ELR (cell line): ENCODE measurements around the gene ARFRP1.
"Not testable (repeated sequence)": the region's sequence is repeated elsewhere in the genome, so short reads cannot be mapped to it uniquely, and the experiment has no call there.

ENCODE experiments used
- DNase-seq: peaks from one replicate; pipeline ENCODE4 v3.0.0-alpha.2; 2015; ENCODE audit warnings: low read depth

The ARFRP1 gene

DNA sequence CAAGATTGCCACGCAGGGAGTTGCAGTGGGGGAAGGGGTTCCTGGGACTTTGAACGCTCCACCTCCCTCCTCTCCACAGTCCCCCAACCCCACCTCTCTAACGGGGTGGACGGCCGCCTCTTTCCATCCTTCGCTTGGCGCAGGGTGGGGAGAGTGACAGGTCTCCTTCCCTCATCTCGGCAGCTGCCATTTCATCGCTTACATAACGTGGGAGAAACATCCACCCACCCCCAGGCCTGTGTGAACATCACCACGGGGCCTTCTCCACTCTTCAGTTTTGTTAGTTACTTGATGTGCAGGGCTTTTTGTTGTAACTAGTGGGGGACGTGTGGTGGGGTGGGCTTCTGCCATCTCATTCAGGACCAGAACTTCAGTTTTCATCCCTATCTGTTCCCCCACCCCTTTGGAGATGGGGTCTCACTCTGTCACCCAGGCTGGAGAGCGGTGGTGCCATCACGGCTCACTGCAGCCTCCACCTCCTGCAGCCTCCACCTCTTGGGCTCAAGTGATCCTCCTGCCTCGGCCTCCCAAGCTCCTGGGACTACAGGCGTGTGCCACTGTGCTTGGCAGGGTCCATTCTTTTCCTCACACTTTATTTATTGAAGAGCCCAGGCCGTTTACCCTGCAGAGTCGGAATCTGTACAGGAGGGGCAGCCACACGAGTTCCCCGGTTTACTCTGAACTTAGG is 32.0 kb downstream of the ARFRP1 start:
- no peak for DNase-seq

DNA sequence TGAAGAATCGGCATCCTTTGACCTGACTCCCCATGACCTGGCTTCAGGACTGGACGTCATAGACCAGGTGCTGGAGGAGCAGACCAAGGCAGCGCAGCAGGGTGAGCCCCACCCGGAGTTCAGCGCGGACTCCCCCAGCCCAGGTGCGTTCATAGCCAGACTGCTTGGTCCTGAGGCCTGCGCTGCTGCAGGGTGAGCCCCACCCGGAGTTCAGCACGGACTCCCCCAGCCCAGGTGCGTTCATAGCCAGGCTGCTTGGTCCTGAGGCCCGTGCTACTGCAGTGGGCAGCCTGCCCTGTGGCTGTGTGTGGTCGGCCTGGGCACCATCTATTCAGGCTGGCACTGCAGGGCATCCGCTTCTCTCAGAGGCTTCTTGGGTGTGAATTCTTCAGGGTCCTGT is 33.8 kb downstream of the ARFRP1 start:
- DNase-seq, result no peak

DNA sequence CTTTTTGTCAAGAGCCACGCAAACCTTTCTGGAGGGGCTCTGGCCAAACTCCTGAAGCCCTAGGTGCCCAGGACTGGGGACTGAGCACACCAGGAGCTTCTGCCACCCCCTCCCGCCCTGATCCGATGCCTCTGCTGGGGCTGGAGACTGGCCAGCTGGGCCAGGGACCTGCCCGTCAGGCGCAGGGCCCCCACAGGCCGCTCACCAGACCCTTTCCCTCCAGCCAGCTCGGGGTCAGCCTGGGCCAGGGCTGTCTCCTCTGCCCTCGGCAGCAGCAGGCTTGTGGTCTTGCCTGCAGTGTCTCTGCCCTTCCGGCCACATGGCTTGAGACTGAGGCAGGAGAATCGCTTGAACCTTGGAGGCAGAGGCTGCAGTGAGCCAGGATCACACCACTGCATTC is 35.1 kb downstream of the ARFRP1 start:
- DNase-seq, result no peak

DNA sequence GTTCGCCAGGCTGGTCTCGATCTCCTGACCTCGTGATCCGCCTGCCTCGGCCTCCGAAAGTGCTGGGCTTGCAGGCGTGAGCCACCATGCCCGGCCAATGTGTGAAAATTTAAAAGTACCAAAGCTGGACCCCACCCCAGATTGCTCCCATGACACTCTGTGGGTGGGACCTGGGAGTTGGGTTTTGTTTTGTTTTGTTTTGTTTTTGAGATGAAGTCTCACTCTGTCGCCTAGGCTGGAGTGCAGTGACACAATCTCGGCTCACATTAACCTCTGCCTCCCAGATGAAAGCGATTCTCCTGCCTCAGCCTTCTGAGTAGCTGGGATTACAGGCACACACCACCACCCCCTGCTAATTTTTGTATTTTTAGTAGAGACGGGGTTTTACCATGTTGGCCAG is 36.1 kb downstream of the ARFRP1 start:
- DNase-seq, result not testable (repeated sequence)

DNA sequence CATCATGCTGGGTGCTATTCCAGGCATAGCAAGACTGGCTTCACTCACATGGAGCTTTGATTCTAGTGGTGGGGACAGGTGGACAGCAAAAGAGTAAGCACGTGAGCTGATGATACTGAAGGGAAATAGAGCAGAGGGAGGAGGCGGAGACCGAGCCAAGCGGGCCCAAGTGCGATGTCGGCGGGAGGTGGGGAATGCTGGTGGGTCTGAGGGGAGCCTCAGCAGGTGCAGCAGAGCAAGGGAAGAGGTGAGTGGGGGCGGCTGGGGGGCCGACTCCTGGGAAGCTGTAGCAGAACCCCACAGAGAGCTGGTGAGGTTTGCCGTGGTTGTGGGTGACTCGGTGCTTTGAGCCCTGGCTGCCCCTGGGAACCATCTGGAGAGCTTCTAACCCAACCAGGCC is 39.4 kb downstream of the ARFRP1 start:
- no peak for DNase-seq

DNA sequence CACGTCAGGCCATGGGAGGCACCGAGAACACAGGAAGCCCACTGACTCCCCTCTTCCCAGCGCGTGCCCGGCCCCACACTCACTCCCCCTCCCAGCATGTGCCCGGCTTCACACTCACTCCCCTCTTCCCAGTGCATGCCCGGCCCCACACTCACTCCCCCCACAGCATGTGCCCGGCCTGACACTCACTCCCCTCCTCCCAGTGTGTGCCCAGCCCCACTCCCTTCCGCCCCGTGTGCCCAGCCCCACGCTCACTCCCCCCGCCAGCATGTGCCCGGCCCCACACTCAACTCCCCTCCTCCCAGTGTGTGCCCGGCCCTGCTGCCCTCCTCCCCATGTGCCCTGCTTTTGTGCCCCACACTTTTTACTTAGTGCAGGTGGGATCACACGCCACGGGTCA is 39.9 kb downstream of the ARFRP1 start:
- no peak for DNase-seq

DNA sequence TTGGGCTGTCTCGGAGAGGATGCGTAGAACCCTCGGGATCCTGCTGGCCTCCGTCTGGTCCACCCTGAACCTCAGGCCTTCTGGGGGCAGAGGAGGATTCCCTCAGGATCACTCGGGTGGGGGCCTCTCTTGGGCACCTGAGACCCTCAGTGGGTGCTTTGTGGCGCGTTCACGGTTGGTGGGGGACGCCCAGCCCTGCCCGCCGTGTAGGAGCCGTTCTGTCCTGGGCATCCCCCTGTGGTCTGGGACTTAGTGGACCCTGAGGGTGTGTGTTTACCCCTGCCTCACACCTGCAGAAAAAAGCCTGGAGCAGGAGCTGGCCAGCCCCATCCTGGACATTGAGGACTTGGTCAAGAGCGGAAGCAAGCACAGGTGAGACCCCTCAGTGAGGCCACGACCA is 42.1 kb downstream of the ARFRP1 start:
- no peak for DNase-seq

DNA sequence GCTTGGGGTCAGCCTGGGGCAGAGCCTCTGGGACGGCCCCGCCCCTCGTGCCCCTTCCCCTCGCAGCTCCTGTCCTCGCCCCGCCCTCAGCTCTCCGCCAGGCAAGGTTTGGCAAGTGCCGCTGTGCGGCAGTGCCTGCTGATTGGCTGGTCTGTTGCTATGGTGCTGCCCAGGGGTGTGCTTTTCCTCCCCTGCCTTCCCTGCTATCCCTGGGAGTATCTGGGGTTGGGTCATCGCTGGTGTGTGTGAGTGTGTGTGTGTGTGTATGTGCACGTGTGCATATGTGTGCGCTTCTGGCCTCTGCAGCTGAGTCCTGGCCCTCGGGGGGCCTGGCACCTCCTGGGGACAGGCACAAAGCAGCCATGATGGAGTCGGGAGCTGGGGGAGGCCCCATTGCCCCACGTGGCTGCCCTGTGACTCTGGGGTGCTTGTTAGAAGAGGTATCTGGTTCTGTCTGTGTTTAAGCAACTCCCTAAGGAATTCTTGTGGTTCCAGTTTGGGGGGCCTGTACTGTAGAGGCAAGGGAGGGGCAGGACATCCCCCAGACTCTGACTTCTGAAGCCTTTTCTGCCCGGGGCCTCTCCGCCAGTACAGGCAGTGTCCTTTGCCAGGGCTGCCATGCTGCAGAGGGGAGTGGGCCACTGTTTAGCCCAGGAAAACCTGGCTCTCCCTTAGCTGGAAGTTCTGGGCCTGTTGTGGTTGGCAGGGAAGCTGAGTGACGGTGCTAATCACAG is 42.7 kb downstream of the ARFRP1 start:
- no peak for DNase-seq

DNA sequence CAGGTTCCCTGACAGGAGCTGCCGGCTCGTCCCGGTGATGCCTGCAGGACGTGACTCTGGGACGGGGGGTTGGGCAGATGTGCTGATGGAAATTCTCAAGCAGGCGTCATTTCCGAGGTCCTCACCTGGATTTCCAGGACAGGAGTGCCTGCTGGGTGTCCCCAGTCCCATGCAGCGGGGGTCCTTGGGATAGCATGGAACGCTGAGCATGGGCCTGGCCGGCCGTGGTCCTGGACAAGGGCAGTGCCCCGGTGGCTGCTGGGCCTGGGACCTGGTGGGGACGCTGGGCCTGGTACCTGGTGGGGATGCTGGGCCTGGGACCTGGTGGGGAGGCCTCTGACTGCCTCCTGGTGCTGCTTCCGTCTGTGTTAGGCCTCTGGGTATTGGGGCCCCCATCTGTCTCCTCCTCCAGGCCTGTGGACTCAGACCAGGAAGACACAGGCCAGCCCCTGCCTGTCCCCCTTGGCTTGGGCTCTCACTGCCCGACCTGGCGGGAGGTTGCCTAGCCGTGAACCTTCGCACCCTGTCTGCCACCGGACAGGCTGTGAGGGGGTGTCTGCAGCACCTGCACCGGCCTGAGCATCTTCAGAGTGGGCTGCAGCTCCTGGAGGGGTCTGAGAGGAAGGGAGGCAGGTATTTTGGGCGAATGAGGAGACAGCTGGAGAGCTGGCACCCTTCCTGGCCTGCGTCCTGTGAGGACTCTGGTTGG is 43.5 kb downstream of the ARFRP1 start:
- DNase-seq, result no peak

DNA sequence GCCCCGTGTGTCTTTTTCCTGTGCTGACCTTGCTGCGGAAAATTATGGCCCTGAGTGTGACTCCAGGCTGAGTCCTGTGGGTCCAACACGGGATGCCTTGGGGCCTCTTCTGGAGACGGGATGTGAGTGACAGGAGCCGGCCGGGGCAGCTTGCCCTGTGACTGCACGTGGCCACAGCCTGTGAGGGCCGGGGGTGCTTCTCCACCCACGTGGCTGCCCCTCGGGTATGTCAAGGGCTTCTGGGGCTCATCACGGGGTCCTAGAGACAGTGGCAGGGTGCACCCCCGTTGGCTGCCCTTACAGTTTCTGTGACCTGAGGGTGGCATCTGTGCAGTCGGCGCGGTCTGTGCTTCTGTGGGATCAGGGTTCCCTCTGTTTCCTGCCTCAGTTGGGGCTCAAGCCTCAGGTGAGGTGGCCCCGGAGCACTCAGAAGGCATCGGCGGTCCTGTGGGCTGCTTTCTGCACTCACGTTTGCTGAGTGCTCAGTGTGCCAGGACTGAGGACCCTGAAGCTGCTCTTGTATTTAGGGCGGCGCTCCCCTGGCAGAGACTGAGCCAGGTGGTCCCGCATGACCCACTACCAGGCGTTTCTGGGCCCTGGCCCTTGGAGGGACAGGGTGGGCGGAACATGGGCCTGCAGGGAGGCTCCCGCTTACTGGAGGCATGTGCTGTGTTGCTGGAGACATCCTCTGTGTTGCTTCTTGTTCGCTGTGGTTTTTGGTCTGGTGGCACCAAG is 44.3 kb downstream of the ARFRP1 start:
- no peak for DNase-seq

DNA sequence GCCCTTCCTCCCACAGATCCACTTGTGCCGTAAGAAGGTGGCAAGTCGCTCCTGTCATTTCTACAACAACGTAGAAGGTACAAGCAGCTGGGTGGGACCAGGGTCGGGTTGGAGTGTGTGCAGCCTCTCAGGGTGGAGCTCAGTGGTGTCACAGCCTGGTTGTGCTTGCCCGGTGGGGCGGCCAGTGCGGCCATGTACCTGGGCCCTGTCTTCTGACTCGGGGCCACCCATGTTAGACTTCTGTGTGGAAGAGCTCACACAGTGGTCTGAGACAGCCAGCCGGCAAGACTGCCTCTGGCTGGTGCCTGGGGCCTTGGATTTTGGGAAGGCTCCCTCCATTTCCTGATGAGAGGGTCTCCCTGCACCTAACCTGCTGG is 45.0 kb downstream of the ARFRP1 start:
- no peak for DNase-seq

DNA sequence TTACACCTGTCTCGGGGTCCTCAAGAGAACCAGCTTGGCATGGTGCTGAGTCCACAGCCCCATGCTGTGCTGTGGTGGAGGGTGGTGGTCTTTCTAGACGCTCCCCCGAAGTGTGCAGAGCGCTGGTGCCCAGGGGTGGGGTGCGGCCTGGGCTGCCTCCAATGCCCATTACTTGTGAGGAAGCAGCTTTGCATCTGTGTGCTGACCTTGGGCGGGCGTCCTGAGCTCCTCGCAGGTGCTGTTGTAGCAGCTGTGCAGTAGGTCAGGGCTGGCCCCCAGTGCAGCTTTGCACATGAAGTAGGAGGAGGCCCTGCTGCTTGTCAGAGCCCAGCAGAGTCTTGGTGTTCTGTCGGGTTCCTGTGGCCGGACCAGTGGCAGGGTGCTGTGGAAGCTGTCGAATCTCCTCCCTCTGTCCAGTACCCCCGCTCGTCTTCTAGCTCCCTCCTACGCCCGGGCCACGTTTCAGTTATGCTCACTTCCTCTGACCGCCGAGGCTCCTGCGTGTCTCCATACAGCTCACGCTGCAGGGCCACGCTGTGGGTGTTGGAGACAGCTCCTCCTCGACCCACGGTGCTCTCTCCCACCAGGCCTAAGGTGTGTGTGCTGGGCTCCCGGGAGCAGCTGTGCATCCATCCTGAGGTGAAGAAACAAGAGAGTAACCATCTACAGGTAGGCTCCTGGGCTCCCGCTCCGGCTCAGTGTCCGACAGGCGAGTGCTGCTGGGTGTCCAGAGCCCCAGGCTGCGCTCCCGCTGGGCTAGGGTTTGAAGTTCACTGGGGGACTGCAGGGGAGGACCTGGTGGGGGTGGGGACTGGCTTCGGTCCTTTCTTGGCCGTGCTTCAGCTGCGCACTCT is 45.6 kb downstream of the ARFRP1 start:
- no peak for DNase-seq

DNA sequence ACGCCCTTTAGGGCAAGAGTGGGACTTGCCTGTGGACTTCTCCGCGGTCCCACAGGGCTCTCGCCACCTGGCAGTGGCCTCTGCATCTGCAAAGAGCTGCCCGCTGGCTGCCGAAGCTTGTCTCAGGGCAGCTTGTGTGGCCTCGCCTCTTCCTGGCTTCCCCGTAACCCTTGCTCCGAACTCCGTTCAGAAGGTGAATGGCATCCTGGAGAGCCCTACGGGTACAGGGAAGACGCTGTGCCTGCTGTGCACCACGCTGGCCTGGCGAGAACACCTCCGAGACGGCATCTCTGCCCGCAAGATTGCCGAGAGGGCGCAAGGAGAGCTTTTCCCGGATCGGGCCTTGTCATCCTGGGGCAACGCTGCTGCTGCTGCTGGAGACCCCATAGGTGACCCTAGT is 46.7 kb downstream of the ARFRP1 start:
- no peak for DNase-seq

DNA sequence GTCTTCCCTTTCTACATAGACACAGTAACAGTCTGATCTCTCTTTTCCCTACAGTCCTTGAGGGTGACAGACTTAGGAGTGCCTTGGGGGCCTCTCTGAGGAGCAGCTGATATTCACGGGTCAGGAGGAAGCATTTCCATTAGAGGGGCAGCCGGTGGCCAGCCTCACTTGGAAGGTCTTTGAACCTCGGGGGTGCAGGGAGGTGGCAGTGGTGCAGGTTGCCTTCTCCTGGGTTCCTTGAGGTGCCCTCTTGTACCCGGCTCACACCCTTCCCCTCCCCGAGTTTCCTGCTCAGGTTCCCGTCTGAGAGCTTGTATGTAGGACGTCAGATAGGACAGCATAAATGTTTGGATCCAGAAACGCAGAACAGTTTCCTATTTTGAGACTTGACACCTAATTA is 47.2 kb downstream of the ARFRP1 start:
- DNase-seq, result no peak

DNA sequence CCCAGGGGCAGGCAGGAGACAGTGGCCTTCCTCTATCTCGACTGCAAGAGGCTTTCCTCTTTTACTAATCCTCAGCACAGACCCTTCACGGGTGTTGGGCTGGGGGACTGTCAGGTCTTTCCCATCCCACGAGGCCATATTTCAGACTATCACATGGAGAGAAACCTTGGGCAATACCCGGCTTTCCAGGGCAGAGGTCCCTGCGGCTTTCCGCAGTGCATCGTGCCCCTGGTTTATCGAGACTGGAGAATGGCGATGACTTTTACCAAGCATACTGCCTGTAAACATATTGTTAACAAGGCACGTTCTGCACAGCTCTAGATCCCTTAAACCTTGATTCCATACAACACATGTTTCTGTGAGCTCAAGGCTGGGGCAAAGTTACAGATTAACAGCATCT is 47.6 kb downstream of the ARFRP1 start:
- not testable (repeated sequence) for DNase-seq

DNA sequence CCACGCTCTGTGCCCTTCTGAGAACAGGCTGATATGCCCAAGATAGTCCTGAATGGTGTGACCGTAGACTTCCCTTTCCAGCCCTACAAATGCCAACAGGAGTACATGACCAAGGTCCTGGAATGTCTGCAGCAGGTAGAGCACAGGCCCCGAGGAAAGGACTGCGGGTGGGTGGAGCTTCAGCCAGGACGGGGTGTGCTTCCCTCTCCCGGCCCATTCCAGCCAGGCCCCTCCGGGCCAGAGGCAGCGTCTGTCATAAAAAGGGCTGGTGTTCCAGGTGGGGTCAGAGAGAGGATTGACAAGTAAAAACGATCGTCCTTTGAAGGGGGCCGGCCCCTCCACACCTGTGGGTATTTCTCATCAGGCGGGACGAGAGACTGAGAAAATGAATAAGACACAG is 48.4 kb downstream of the ARFRP1 start:
- DNase-seq, result no peak

DNA sequence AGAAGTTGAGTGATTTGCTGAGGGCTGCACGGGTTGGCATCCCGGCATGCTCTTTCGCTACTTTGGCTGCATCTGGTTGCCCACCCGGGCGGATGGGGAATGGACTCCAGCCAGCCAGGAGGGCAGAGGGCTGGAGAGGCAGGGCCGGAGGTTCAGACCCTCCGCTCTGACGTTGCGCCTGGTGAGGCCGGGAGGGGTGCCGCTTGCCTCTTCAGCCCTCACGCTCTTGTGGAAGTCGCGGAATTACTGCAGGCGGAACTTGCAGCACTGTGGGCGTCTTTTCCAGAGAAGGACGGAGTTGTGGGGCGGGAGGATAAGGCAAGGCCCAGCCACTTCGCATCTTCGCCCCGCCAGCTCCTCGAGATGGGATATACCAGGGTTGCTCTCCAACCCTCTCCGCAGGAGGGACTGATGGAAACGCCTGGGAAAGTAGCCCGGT is 49.0 kb downstream of the ARFRP1 start:
- DNase-seq, result peak; percentile 56

DNA sequence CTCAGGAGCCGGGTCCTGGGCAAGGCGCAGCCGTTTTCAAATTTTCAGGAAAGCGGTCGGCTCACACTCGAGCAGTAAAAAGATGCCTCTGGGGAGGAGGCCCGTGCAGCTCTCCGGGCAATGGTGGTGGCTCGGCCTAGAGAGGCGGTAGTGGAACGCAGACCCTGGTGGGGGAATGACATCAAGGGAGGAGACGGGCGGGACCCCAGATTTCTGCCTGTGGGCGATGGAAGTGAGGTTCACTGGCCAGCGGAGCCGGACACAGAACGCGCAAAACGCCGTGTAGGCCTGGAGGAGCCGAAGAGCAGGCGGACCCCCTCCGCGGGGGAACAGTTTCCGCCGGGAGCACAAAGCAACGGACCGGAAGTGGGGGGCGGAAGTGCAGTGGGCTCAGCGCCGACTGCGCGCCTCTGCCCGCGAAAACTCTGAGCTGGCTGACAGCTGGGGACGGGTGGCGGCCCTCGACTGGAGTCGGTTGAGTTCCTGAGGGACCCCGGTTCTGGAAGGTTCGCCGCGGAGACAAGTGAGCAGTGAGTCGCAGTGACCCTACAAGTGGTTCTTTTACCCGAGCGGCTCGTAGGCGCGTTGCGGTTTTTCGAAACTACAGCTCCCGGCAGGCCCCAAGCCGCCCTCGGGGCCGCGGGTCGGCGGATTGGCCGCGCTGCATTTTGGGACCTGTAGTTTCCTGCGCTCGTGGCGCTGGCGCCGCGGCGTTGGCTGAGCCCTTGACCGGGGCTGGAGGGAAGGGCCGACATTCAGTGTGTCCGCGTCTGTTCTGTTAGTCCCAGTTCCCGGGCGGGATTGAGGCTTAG is 49.6 kb downstream of the ARFRP1 start, which contains the start of gene RTEL1:
Gene RTEL1, plus strand, starts transcription at position 376 of the 812 bp plus-strand sequence. CDS start 1,091 bp downstream, outside the sequence.
- DNase-seq, result peak; percentile 95

DNA sequence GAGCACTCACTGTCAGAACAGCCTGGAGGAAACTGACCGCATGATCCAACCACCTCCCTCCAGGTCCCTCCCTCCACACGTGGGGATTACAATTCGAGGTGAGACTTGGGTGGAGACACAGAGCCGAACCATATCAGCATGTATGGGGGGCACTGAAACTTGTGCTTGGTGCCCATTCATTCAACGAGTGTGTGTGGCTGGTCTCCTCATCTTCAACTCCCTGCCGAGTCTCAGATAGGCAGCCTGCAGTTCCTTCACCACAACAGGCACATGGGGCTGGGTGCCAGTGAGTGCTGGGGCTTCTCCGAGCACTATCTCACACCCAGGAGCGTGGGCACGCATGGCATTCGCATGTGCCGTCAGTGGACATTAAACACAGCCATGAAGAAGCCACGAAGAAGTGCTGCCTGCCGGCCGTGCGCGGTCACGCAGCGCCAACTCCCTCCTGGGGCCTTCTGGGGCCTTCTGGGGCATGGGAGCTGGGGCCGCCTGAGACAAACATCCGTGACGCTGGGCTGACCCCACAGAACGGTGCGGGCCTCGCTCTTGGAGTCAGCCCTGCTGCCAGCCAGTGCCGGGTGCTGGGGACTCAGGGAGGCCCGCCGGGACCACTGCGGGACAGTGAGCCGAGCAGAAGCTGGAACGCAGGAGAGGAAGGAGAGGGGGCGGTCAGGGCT is 50.4 kb downstream of the ARFRP1 start:
- DNase-seq, result no peak

DNA sequence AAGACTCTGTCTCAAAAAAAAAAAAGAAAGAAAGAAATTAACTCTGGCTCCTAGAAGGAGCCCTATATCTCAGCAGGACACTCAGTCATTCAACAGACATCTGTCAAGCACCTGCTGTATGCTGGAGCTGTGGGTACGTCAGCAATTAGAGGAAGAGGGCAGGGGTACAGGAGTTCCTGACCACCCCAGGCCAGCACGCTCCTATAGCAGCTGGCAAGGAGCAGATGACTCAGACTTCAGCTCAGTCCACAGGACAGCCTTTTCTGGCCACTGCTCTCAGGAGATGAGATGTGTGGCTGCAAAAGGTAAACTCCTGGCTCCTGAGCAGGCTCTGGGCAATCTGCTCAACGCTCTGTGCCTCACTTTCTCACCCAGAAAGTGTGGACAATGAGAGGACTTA is 51.3 kb downstream of the ARFRP1 start:
- peak; percentile 42 for DNase-seq
